Measurements from ENCODE around the gene EFCAB11.
A peak's percentile ranks its signal among the peaks of the same experiment; 100 is the strongest.

Gene EFCAB11

GRCh38 chr14:89807151-89807550 lies 147.4 kb downstream of the EFCAB11 start:
- no peak for DNase-seq

DNA sequence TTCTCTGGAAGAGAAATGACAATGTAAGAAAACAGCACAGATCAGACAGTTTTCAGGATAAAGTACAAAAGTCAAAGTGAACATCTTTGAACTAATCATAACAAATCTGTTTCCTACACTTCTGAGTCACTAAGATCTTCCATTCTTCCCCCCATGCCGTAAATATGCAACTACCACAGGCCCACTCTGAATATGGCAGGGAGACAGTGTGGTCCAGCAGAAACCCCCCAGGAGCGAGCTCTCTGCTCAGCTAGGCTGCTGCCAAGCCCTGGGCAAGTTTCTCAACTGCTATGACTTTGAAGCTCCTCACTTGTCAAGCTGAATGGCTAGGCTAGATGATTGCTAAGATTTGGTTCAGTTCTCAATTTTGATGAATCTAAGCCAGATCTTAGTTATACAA lies 148.1 kb downstream of the EFCAB11 start:
- no peak for DNase-seq

- no peak for DNase-seq
These were observed 149.0 kb downstream of the EFCAB11 start for GRCh38 chr14:89805501-89805900.

DNA sequence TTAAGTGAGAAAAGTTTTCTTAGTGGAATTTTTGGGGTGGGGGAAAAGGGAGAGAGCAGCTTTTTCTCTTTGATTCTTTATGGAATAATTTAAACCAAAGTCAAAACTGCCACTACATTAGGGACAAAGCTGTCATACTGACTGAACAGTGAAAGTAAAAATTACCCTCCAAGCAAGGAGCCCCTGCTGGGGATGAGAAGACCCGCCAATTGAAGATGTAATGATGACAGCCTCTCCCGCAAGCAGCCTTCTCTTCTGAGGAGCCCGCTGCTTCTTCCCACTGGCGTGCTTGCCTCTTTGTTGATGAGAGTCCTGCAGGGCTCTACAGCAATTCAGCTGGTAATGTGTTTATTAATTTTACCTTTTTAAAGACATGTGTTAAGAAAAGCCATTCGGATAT lies 151.0 kb downstream of the EFCAB11 start:
- DNase-seq: no peak

GRCh38 chr14:89801136-89801535 lies 153.4 kb downstream of the EFCAB11 start:
- DNase-seq: no peak

DNA sequence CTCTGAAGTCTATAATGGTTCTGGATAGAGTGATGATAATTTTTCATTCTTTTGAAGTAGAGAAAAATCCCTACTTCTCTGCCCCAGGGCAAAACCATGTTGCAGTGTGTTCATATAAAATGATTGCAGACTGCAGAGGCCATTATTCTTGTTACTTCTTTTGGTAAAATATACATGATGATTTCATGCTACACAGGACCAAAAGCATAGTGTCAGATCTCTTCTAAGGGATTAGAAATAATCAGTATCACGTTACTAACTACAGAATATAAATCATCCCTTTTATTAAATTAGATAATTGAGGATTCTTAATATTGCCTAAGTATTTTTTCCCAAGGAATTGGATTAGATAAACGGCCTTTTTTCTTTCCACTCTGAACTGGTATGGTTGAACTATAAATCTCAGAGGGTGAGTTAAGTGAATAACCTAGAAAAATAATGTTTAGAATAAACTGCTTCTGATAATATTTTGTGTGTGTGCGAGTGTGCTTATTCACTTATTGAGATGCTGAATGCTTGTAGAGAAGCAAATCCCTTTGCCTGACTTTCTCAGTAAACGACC lies 156.2 kb downstream of the EFCAB11 start:
- DNase-seq: no peak

DNA sequence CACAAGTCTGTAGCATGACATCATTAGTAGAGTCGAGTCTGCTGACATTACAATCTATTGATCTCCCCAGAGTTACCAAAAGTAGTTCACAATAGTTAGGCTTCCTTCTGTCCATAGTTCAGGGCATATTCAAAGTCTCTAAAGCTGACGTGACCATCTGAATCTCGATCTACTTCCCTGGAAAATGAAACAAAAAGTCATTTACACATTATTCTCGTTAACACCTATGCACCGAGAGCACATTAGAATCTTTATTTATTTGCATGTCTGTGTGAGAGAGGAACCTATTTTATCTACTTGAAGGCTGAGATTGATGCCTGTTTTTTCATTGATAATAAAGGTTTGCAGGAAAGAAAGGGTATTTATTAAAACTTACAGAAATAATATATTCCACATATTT lies 157.4 kb downstream of the EFCAB11 start:
- DNase-seq: no peak

DNA sequence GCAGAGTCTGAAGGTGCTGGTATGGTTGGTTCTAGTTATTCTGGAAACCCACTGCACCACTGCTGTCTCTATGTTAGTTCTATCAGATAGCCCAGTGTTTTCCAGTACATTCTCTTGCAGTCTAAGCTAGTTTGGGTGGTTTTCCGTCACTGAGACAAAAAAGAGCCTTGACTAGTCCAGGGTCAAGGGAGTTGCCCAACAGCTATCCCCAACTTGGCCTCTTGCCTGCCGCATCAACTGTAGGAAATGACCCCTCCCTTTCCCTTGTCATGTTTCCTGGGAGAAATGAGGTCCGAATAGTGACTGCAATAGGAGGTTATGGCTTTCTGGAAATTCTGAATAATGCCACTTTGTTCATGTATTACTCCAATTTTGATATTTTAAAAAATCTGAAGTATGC lies 160.4 kb downstream of the EFCAB11 start:
- DNase-seq: no peak

DNA sequence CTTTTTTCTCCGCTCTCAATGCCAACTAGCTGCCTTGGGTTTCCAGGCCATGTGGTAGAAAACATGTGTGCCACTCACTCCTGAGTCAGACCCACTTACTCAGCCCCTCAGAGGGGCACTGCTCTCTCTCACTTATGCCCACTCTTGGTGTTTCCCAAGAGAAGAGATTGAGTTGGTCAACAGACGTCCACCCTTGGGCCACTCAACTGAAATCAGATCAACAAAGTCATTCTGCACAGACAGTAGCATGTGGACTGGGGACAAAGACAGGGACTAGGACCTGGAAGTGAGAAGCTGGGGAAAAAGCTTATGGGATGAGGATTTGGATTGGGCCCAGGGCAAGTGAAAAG lies 161.2 kb downstream of the EFCAB11 start:
- DNase-seq: no peak

- DNase-seq: no peak
These were observed 161.8 kb downstream of the EFCAB11 start for GRCh38 chr14:89792489-89793366.

DNA sequence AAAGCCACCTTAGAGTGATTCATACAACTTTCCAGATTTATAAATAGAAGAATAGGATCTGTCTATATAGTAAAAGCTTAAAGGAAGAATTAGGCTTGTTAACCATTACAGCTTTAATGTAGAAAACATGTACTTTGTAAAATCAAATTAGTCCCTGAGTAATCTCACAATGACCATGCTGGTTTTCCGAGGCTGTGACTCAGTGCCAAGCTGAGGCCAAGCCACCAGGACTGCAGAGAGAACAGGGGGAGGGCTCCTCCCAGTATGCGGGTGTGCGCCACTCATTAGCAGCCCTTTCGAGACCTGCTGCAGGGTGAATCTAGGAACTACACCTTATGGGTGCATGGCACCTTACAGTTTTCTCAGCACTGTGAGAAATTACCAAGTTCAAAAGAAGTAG lies 167.0 kb downstream of the EFCAB11 start:
- no peak for DNase-seq

- no peak for DNase-seq
These were observed 173.5 kb downstream of the EFCAB11 start for GRCh38 chr14:89781046-89781445.

DNA sequence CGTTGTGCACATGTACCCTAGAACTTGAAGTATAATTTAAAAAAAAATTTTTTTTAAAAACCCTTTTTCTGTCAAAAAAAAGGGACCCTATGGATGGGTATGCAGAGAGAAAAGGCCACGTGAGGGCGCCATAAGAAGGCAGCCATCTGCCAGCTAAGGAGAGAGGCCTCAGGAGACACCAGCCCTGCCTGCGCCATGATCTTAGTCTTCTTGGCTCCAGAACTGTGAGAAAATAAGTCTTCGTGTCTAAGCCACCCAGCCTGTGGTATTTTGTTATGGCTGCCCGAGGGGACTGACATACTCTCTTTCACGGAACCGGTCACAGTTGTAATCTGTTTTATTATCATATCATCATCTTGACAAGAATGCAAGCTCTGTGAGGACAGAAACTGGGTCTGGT lies 174.8 kb downstream of the EFCAB11 start:
- DNase-seq: no peak

- no peak for DNase-seq
These were observed 178.6 kb downstream of the EFCAB11 start for GRCh38 chr14:89775946-89776345.

DNA sequence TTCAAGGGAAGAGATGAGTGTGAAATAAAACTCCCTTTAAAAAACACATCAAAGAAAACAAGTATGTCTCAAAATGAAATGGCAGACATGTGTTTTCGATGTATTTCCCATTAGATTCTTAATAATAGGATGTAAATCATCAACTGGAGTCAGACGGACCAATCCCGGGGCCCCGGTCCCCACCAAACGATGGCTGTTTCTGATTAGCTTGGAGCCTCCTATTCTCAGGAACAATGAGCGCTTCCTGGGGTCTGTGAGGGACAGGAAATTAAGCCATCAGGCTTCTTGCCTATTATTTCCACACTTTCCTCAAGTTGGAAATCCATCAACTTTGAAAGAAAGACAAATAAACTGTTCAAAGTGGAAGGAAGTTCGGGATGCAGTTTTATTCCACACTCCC lies 179.4 kb downstream of the EFCAB11 start:
- no peak for DNase-seq

DNA sequence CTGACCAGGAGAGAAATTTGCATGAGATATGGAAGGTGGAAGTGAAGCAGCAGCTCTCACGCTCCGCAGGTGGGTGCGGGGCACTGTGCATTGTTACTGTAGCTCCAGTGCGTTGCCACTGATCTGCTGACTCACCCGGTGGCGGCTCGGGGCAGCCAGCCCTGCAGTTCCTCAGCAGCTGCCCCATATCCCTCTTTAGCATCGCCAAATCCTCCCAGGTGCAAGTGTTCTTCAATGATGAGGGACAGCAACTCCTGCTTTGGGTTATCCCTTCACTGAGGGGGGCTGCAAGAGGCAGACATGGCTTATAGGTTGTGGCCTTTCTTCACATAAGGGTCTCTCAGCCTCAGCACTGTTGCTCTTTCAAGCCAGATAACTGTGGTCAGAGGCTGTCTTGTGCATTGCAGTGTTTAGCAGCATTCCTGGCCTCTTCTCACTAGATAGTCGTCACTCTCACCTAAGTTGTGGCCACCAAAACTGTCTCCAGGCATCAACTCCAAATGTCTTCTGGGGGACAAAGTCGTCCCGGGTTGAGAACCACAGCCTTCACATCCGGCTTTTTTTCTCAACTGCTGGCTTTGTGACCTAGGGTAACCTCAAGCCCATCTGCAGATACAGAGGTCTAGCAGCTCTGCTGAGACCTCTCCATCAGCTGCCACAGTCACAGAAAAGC lies 180.8 kb downstream of the EFCAB11 start:
- peak; percentile 71 for DNase-seq

- no peak for DNase-seq
These were observed 181.4 kb downstream of the EFCAB11 start for GRCh38 chr14:89773151-89773550.

- no peak for DNase-seq
These were observed 183.3 kb downstream of the EFCAB11 start for GRCh38 chr14:89771251-89771650.

GRCh38 chr14:89767861-89768268 lies 186.7 kb downstream of the EFCAB11 start:
- DNase-seq: peak; percentile 51

GRCh38 chr14:89767131-89767530 lies 187.4 kb downstream of the EFCAB11 start:
- no peak for DNase-seq

DNA sequence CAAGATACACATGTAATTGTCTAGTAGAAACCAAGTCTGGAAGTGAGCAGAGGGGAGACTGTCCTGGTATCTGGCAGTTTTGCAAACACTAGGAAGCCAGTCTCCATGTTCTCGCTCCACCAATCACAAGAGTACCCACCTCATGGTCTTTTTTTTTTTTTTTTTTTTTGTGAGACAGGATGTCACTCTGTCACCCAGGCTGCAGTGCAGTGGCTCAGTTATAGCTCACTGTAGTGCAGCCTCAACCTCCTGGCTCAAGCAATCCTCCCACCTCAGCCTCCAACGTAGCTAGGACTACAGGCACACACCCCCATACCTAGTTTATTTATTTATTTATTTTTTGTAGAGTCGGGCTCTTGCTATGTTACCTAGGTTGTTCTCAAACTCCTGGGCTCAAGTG lies 189.2 kb downstream of the EFCAB11 start:
- no peak for DNase-seq

- DNase-seq: no peak
These were observed 194.4 kb downstream of the EFCAB11 start for GRCh38 chr14:89760086-89760485.

- no peak for DNase-seq
These were observed 197.1 kb downstream of the EFCAB11 start for GRCh38 chr14:89757313-89757939.

DNA sequence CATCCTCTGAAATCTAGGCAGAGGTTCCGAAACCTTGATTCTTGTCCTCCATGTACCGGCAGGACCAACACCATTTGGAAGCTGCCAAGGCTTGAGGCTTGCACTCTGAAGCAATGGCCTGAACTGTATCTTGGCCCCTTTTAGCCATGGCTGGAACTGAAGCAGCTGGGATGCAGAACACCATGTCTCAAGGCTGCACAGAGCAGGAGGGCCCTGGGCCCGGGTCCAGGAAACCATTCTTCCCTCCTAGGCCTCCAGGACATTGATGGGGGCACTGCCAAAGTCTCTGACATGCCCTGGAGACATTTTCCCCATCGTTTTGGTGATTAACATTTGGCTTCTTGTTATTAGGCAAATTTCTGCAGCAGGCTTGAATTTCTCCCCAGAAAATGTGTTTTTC lies 198.7 kb downstream of the EFCAB11 start:
- no peak for DNase-seq
